Measurements from ENCODE around the gene ODAM. TPM values are rescaled to one million over a fixed set of nuclear protein-coding genes. Genes with fewer than 3 reads are reported as not detected.

ODAM gene
- total RNA-seq, 1 experiment from 2014 or later: not detected

DNA sequence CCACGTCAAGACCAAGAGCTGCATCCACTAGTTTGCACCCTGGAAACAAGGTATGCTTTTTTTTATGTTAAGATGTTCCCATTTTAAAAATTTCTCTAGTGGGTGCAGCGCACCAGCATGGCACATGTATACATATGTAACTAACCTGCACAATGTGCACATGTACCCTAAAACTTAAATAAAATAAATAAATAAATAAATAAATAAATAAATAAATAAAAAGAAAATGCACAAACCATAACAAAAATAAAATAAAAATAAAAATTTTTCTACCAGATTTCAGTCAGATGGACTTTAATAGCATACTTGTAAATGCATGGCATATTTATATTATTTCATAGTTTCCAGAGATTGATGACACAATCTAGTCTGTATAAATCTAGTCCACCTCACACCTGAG is 43.4 kb upstream of the ODAM start:
- Histone ChIP-seq H3K4me3 (replicated peaks in 1 of 2; ENCODE audit: low read depth in 1 of 2, low read length in 2 of 2) (no peak overlapping the region), H3K9me3 (ENCODE audit: control insufficient read depth in 1 of 2, insufficient read depth in 1 of 2, low read depth in 1 of 2, low read length in 2 of 2) (no peaks in the 10 kb centered on the region), H2AFZ (ENCODE audit: low read depth, low read length, poor library complexity, severe bottlenecking) (no peak overlapping the region), H4K20me1 (ENCODE audit: insufficient read depth) (no peaks in the 10 kb centered on the region), H3K36me3 (ENCODE audit: control insufficient read depth in 1 of 2, insufficient read depth in 2 of 2, low read length in 2 of 2) (no peaks in the 10 kb centered on the region), H3K9ac (ENCODE audit: low read length) (no peak overlapping the region), H3K27ac (ENCODE audit: low read depth, low read length) (no peak overlapping the region), H3K27me3 (ENCODE audit: insufficient read depth, low read length) (no peaks in the 10 kb centered on the region), H3K4me1 (ENCODE audit: control insufficient read depth in 1 of 2, insufficient read depth in 2 of 2, low read length in 2 of 2) (no peaks in the 10 kb centered on the region), H3K79me2 (ENCODE audit: insufficient read depth, low read length) (no peaks in the 10 kb centered on the region), H3K4me2 (ENCODE audit: low read length) (no peak overlapping the region), H3K9me2 (ENCODE audit: insufficient read depth) (no peaks in the 10 kb centered on the region)
- intact Hi-C loops (cut with micrococcal nuclease): no loop called here
- no peak for ATAC-seq
- no TSS peak for BruUV-seq (replicated peaks)
- ChIA-PET RAD21 (ENCODE audit: low non-redundant PET in 1 of 2, low total read pairs in 2 of 2, uncharacterized antibody in 2 of 2, unreplicated experiment in 2 of 2) (no interaction called here), POLR2A (no interaction called here), CTCF (no interaction called here)
- TF ChIP-seq SIN3A (IDR thresholded peaks at IDR 0.05; ENCODE audit: low read depth) (no peak), JUND (IDR thresholded peaks at IDR 0.05) (no peak), CBX3 (IDR thresholded peaks at IDR 0.05; ENCODE audit: low read depth) (no peak), FOSL1 (IDR thresholded peaks at IDR 0.05; ENCODE audit: low read depth) (no peak), SP1 (IDR thresholded peaks at IDR 0.05; ENCODE audit: low read depth) (no peak), CEBPB (IDR thresholded peaks at IDR 0.05; ENCODE audit: low read depth) (no peak)
- TF ChIP-seq, protein P1, sequence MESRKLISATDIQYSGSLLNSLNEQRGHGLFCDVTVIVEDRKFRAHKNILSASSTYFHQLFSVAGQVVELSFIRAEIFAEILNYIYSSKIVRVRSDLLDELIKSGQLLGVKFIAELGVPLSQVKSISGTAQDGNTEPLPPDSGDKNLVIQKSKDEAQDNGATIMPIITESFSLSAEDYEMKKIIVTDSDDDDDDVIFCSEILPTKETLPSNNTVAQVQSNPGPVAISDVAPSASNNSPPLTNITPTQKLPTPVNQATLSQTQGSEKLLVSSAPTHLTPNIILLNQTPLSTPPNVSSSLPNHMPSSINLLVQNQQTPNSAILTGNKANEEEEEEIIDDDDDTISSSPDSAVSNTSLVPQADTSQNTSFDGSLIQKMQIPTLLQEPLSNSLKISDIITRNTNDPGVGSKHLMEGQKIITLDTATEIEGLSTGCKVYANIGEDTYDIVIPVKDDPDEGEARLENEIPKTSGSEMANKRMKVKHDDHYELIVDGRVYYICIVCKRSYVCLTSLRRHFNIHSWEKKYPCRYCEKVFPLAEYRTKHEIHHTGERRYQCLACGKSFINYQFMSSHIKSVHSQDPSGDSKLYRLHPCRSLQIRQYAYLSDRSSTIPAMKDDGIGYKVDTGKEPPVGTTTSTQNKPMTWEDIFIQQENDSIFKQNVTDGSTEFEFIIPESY (IDR thresholded peaks at IDR 0.05; ENCODE audit: extremely low read depth, insufficient replicate concordance, low read length): no peak
- DNase-seq (ENCODE audit: low read depth, low spot score): no peak

DNA sequence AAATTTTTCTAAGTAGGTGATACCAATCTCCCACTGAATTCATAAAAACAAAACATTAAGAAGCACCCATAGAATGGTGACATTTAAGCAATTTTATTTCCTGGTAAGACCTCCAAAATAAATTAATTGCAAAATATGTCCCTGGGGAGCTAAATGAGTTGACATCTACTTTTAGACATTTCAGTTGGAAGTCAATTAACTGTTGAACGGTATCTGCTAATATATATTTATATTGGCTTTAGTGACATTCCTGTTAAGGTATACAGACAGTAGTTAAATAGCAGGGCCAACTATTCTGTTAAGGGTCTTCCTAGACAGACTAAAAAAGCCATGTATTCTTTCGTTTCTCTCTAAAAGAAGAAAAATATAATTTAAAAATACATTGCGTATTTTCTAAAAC is 41.6 kb upstream of the ODAM start, which contains the start of gene PRR27:
Gene PRR27 (plus strand): TSS at position 301 of the 400 bp plus-strand sequence. CDS start 139 bp downstream, outside the sequence.
- no peak within 1 kb of the TSS for H3K4me3 ChIP-seq (replicated peaks in 1 of 2; ENCODE audit: low read depth in 1 of 2, low read length in 2 of 2)
- H4K20me1 ChIP-seq (ENCODE audit: insufficient read depth): no peaks in the 10 kb centered on the region
- H2AFZ ChIP-seq (ENCODE audit: low read depth, low read length, poor library complexity, severe bottlenecking): no peak within 1 kb of the TSS
- H3K4me2 ChIP-seq (ENCODE audit: low read length): no peak within 1 kb of the TSS
- no peak for ATAC-seq
- H3K27me3 ChIP-seq (ENCODE audit: insufficient read depth, low read length): no peaks in the 10 kb centered on the region
- ChIA-PET RAD21 (ENCODE audit: low non-redundant PET in 1 of 2, low total read pairs in 2 of 2, uncharacterized antibody in 2 of 2, unreplicated experiment in 2 of 2) (no interaction called here), POLR2A (no interaction called here), CTCF (no interaction called here)
- intact Hi-C loops (cut with micrococcal nuclease): no loop called here
- BruUV-seq (replicated peaks): no TSS peak
- H3K36me3 ChIP-seq (ENCODE audit: control insufficient read depth in 1 of 2, insufficient read depth in 2 of 2, low read length in 2 of 2): no peaks in the 10 kb centered on the region
- H3K27ac ChIP-seq (ENCODE audit: low read depth, low read length): no peak within 1 kb of the TSS
- no peak within 1 kb of the TSS for H3K9ac ChIP-seq (ENCODE audit: low read length)
- H3K9me2 ChIP-seq (ENCODE audit: insufficient read depth): no peaks in the 10 kb centered on the region
- no peaks in the 10 kb centered on the region for H3K79me2 ChIP-seq (ENCODE audit: insufficient read depth, low read length)
- no peaks in the 10 kb centered on the region for H3K4me1 ChIP-seq (ENCODE audit: control insufficient read depth in 1 of 2, insufficient read depth in 2 of 2, low read length in 2 of 2)
- H3K9me3 ChIP-seq (ENCODE audit: control insufficient read depth in 1 of 2, insufficient read depth in 1 of 2, low read depth in 1 of 2, low read length in 2 of 2): no peaks in the 10 kb centered on the region
- no peak for DNase-seq (ENCODE audit: low read depth, low spot score)
- TF ChIP-seq POLR2AphosphoS5 (IDR thresholded peaks at IDR 0.05; ENCODE audit: low read depth, low read length) (no peak), CEBPB (IDR thresholded peaks at IDR 0.05; ENCODE audit: low read depth) (no peak), TCF7L2 (IDR thresholded peaks at IDR 0.05; ENCODE audit: borderline replicate concordance, extremely low read depth, insufficient read depth, insufficient read length) (no peak), RAD21 (IDR thresholded peaks at IDR 0.05; ENCODE audit: low read depth) (no peak), SRF (IDR thresholded peaks at IDR 0.05; ENCODE audit: low read depth) (no peak), SIN3A (IDR thresholded peaks at IDR 0.05; ENCODE audit: low read depth) (no peak), ELF1 (IDR thresholded peaks at IDR 0.05; ENCODE audit: borderline replicate concordance, low read depth) (no peak), YY1 (IDR thresholded peaks at IDR 0.05; ENCODE audit: extremely low read depth, insufficient replicate concordance, low read depth, low read length) (no peak), POLR2A (IDR thresholded peaks at IDR 0.05; ENCODE audit: borderline replicate concordance, extremely low read depth, insufficient read depth, insufficient read length) (no peak), CBX3 (IDR thresholded peaks at IDR 0.05; ENCODE audit: low read depth) (no peak), FOSL1 (IDR thresholded peaks at IDR 0.05; ENCODE audit: low read depth) (no peak), EZH2phosphoT487 (IDR thresholded peaks at IDR 0.05; ENCODE audit: borderline replicate concordance) (no peak)
- TF ChIP-seq, protein P2, sequence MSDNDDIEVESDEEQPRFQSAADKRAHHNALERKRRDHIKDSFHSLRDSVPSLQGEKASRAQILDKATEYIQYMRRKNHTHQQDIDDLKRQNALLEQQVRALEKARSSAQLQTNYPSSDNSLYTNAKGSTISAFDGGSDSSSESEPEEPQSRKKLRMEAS (IDR thresholded peaks at IDR 0.05): no peak
- TF ChIP-seq, protein P3, sequence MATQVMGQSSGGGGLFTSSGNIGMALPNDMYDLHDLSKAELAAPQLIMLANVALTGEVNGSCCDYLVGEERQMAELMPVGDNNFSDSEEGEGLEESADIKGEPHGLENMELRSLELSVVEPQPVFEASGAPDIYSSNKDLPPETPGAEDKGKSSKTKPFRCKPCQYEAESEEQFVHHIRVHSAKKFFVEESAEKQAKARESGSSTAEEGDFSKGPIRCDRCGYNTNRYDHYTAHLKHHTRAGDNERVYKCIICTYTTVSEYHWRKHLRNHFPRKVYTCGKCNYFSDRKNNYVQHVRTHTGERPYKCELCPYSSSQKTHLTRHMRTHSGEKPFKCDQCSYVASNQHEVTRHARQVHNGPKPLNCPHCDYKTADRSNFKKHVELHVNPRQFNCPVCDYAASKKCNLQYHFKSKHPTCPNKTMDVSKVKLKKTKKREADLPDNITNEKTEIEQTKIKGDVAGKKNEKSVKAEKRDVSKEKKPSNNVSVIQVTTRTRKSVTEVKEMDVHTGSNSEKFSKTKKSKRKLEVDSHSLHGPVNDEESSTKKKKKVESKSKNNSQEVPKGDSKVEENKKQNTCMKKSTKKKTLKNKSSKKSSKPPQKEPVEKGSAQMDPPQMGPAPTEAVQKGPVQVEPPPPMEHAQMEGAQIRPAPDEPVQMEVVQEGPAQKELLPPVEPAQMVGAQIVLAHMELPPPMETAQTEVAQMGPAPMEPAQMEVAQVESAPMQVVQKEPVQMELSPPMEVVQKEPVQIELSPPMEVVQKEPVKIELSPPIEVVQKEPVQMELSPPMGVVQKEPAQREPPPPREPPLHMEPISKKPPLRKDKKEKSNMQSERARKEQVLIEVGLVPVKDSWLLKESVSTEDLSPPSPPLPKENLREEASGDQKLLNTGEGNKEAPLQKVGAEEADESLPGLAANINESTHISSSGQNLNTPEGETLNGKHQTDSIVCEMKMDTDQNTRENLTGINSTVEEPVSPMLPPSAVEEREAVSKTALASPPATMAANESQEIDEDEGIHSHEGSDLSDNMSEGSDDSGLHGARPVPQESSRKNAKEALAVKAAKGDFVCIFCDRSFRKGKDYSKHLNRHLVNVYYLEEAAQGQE (IDR thresholded peaks at IDR 0.05; ENCODE audit: low read depth): no peak

Measured in HCT116 (cell line).